Glomerular visceral epithelial cell (primary cell): ENCODE results near the gene FER1L5.
A peak's percentile ranks its signal among the peaks of the same experiment; 100 is the strongest.

ENCODE experiments used
- DNase-seq: peaks from one replicate; pipeline ENCODE4 v3.0.0-alpha.2; 2016; ENCODE audit errors: extremely low spot score

The FER1L5 gene

GRCh38 chr2:96739633-96740428, 97.3 kb downstream of the FER1L5 start, which contains the start of gene LMAN2L:
TSS of gene LMAN2L (minus strand) at chr2:96740064. CDS start at chr2:96740040, 24 bp downstream.
- DNase-seq: peak; percentile 98

GRCh38 chr2:96747061-96747617, 104.6 kb downstream of the FER1L5 start:
- no peak for DNase-seq

- DNase-seq: no peak
These were observed 109.2 kb downstream of the FER1L5 start for GRCh38 chr2:96751800-96752199.

- DNase-seq: no peak
These were observed 111.2 kb downstream of the FER1L5 start for GRCh38 chr2:96753661-96754282.

- no peak for DNase-seq
These were observed 111.8 kb downstream of the FER1L5 start for GRCh38 chr2:96754317-96754716.
